ENCODE measurements around the gene WRNIP1. TPM values are rescaled to one million over a fixed set of nuclear protein-coding genes. Genes with fewer than 3 reads are reported as not detected.
"Not testable (repeated sequence)": the region's sequence is repeated elsewhere in the genome, so short reads cannot be mapped to it uniquely, and the experiment has no call there.

WRNIP1 gene
- polyA plus RNA-seq, 1 donor = 45.9 TPM

- DNase-seq (ENCODE audit: low read depth) = not testable (repeated sequence)
Observed at GRCh38 chr6:2762868-2763267, 2.3 kb upstream of the WRNIP1 start.

- DNase-seq (ENCODE audit: low read depth) = no peak
Observed at GRCh38 chr6:2763345-2763841, 1.8 kb upstream of the WRNIP1 start.

GRCh38 chr6:2763876-2764540 is 1.2 kb upstream of the WRNIP1 start:
- no peak for DNase-seq (ENCODE audit: low read depth)

- DNase-seq (ENCODE audit: low read depth) = no peak
Observed at GRCh38 chr6:2764610-2765165, 505 bp upstream of the WRNIP1 start.

- no peak for DNase-seq (ENCODE audit: low read depth)
Observed at GRCh38 chr6:2765896-2766766, 938 bp downstream of the WRNIP1 start.

GRCh38 chr6:2766767-2767656 is 1.8 kb downstream of the WRNIP1 start:
- DNase-seq (ENCODE audit: low read depth) = no peak

- DNase-seq (ENCODE audit: low read depth) = no peak
Observed at GRCh38 chr6:2767657-2768524, 2.7 kb downstream of the WRNIP1 start.

GRCh38 chr6:2768696-2769095 is 3.5 kb downstream of the WRNIP1 start:
- no peak for DNase-seq (ENCODE audit: low read depth)

GRCh38 chr6:2770171-2770570 is 5.0 kb downstream of the WRNIP1 start:
- no peak for DNase-seq (ENCODE audit: low read depth)

- no peak for DNase-seq (ENCODE audit: low read depth)
Observed at GRCh38 chr6:2771079-2771478, 5.9 kb downstream of the WRNIP1 start.

- DNase-seq (ENCODE audit: low read depth) = no peak
Observed at GRCh38 chr6:2772840-2773239, 7.6 kb downstream of the WRNIP1 start.

- no peak for DNase-seq (ENCODE audit: low read depth)
Observed at GRCh38 chr6:2773449-2773848, 8.3 kb downstream of the WRNIP1 start.

GRCh38 chr6:2775003-2775402 is 9.8 kb downstream of the WRNIP1 start:
- DNase-seq (ENCODE audit: low read depth) = no peak

- DNase-seq (ENCODE audit: low read depth) = no peak
Observed at GRCh38 chr6:2777249-2777648, 12.1 kb downstream of the WRNIP1 start.

- DNase-seq (ENCODE audit: low read depth) = no peak
Observed at GRCh38 chr6:2780102-2780737, 15.0 kb downstream of the WRNIP1 start.

- DNase-seq (ENCODE audit: low read depth) = no peak
Observed at GRCh38 chr6:2781685-2782355, 16.6 kb downstream of the WRNIP1 start.

GRCh38 chr6:2782356-2782708 is 17.1 kb downstream of the WRNIP1 start:
- no peak for DNase-seq (ENCODE audit: low read depth)

- no peak for DNase-seq (ENCODE audit: low read depth)
Observed at GRCh38 chr6:2782825-2783187, 17.6 kb downstream of the WRNIP1 start.

GRCh38 chr6:2783188-2783963 is 18.2 kb downstream of the WRNIP1 start:
- no peak for DNase-seq (ENCODE audit: low read depth)
